HTR-8/SVneo (cell line): ENCODE measurements around the gene MYDGF.
"Not testable (repeated sequence)": the region's sequence is repeated elsewhere in the genome, so short reads cannot be mapped to it uniquely, and the experiment has no call there.

Source experiments
- DNase-seq: peaks from one replicate; pipeline ENCODE4 v3.0.0; 2011; ENCODE audit warnings: low spot score, mixed read lengths; ENCODE audit not compliant: insufficient read length
- FAIRE-seq: peaks from 2 replicates; lab custom pipeline; 2011; peaks lifted over from hg19 to GRCh38; lab: Jason Lieb, UNC

Gene MYDGF

DNA sequence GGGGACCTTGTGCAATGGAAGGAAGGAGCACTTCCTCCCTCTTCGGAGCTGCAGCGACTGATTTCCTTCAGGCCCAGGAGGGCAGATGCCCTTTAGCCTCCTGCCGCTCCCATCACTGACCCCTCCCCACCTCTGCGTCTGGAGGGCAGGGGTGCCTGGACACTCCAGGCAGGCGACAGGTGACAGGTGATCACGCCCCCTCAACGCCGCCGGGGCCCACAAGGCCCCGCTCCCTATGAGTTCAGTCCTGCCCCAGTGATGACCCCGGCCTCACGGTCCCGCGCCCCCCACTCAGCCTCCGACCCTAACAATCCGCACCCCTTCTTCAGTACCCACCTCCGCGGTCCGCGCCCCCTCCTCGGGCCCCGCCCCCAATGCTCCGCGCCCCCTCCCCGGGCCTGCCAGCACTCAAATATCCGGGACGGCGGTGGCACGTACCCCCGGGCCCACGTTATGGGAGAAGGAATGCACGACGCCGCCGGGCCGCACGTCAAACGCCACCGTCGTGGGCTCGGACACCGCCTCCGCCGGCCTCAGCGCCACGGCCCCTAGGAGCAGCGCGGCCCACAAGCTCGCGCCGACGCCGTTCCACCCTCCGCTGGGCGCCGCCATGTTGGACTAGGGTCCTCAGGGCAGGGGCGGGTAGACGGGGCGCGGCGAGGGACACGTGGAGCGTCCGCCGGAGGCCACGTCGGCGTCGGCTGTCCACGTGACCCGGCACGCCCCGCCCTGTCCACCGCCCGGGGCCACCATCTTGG is at the start of gene MYDGF:
Gene MYDGF, minus strand, starts transcription at position 620 of the 758 bp plus-strand sequence. Its CDS starts 8 bp downstream, at position 612.
- DNase-seq (peak; percentile 93), FAIRE-seq (peak; percentile 79)

DNA sequence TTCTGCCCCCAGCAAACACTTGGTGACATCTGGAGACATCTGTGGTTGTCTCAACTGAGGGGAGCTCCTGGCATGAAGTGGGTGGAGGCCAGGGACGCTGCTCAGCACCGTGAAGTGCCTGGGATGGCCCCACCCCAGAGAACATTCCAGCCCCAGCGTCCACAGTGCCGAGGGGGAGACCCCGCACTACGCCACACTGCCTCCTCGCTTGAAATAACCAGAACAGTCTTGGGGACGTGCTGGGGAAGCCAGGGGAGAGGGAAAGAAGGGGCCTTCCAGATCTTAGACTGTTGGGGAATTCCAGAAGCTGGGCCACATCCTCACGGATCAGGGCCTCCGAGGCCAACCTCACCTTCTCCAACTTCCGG is 49.3 kb upstream of the MYDGF start:
- FAIRE-seq: no peak
- no peak for DNase-seq

DNA sequence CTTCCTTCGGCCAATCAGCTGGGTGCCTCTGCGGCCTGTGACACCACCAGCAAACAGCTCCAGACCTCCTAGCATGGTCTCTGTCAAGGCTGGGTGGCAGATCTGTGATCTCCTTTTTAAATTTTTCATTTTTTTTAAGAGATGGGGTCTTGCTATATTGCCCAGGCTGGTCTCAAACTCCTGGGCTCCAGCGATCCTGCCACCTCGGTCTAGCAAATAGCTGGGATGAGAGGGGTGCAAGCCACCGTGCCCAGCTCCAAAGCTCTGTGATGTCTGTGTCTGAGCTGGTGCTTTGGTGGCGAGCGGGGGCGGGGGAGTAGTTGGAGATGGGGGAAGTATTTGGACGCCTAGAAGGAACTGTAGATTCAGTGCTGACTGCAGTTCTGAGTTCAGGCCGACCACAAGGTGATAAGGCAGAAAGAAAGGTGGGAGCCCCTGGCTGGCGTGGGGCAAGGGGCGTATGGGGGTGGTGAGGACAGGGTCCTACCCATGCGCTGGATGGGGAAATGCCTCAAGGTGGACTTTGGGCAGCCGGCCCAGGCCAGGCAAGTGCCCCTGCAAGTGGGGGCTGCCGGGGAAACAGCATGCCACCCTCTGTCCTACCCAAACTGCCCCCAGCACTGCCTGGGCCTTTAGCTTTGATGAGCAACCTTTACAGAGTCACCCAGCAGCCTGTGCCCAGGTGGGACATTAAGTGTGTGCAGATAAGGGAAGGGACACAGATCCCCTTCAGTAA is 48.0 kb upstream of the MYDGF start:
- FAIRE-seq (no peak), DNase-seq (no peak)

DNA sequence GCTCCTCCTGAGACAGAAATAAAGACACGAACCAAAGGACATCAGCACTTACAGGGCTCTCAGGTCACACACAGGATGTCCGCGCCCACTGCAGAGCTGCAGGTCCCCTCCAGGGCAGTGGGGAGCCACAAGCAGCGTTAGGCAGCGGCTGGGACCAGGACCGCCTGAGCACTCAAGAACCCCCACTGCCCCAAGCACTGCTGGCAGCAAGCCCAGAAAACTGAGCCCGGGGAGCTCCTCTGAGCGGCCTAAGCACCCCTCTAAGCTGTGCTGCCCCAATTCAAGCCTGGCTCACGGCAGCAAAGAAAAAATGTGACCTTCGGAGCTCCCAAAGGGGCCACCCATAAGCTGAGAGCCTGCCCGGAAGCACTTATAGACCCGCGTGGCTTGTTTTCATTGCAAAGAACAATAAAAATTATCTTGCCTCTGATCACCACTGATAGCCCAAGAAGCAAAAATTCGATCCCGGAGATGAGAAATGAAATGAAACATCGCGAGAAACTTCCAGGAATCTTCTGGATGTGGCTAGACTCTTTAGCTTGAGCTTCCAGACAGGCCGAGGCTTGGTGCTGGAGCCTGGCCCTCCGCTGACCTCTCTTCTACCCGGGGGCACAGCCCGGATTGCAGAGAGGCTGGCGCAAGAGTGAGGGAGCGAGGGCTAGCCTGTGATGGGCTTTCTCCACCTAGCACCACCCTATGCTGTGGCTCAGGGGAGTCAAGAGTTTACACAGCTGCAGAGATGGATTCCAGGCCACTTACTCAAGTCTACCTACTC is 47.2 kb upstream of the MYDGF start:
- FAIRE-seq (peak; percentile 69), DNase-seq (peak; percentile 65)

DNA sequence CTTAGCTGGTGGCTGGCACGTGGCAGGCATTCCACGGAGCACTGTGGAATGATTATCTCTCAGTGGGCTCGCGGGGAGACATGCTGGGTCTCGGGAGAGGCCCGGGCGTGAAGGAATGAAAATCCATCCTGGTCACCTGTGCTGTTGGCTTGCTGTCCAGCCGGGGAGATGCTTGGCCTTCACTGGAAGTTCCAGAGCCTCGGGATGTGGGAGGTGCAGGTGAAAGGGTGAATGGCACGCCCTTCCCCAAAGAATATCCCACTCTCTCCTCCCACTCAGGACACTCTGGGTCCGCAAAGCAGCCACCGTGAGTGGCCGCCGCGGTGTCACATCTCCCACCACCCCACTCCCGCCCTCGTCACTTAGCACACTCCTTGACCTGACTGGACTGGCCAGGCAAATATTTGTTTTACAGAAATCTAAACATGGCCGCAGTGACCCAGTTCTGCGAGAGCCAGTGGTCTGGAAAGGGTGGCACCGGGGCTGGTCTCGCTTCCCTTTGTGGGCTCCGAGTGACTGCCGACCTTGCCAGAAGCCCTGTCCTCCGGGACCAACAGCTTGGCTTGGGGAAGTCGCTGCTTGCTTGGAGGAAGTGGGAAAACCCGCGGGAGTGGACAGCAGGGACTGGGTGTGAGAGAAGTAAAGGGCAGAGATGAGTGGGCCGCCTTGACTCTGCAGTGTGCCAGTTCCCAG is 45.5 kb upstream of the MYDGF start:
- no peak for DNase-seq
- FAIRE-seq: no peak

DNA sequence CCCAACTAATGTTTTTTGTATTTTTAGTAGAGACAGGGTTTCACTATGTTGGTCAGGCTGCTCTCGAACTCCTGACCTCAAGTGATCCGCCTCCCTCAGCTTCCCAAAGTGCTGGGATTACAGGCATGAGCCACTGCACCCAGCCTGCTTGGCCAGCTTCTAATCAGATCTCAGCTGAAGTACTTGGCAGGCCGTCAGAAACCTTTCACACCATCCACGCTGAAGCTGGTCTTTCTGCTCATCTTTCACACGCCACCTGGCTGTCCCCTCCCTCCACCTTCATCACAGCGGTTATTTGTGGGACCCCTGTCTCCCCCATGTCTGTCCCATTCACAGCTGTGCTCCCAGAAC is 45.0 kb upstream of the MYDGF start:
- not testable (repeated sequence) for DNase-seq, FAIRE-seq

DNA sequence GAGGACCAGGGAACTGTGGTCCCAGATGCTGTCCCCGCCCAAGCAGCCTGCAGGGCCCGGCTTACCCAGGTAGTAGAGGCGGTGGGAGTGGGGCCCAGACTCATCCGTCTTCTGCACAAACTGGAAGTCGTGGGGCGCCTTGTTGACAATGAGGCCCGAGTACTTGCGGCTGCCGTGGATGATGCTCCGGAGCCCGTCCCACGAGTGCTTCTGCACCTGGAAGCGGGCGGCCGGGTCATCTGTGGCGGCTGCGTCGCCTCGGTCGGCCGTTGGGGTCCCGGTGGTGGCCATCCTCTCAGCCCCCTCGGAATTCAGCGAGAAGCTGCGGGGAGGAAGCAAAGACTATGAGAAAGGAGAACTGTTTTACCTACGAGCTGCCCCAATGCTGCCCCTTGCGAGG is 43.9 kb upstream of the MYDGF start:
- FAIRE-seq (no peak), DNase-seq (no peak)

DNA sequence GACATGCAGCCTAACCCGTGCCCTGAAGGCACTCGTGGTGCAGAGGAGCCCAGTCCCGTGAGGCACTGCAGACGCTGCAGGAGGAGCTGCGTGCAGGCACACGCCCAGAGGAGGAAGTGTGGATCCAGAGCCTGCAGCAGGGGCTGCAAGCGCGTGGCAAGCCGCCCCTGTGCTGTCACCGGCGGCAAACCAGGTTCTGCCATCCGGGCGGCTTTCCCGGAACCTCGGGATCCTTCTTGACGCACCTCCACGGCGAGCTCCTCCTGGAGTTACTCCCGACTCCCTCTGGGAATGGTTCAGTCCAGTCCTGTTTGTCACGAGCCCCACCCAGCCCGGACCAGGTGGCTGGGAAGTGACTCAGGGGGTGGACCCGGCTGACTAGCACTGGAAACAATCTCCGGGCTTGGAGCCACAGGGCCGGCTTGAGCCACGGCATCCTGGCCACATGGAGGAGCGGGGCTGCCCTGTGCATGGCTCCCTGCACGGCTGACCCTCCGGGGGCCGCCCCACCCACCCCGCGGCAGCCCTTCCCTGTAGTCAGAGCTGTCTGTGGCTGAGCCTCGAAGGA is 43.3 kb upstream of the MYDGF start:
- FAIRE-seq: peak; percentile 92
- peak; percentile 91 for DNase-seq

DNA sequence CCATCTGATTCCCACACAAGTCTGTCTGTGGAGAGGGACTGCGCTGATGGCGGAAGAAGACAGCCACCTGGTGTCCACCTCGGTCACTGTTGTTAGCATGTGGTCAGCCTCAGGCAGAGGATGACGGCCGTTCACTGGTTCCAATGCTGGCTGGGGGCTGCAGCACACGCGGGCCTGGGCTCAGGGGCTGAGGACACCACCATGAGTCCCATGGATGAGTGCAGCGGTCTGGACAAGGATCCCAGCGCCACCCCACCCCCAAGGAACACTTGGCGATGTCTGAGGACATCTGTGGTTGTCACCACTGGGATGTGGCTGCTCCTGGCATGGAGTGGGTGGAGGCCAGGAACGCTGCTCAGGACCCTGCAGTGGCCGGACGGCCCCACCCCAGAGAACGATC is 42.6 kb upstream of the MYDGF start:
- DNase-seq: no peak
- FAIRE-seq: no peak

DNA sequence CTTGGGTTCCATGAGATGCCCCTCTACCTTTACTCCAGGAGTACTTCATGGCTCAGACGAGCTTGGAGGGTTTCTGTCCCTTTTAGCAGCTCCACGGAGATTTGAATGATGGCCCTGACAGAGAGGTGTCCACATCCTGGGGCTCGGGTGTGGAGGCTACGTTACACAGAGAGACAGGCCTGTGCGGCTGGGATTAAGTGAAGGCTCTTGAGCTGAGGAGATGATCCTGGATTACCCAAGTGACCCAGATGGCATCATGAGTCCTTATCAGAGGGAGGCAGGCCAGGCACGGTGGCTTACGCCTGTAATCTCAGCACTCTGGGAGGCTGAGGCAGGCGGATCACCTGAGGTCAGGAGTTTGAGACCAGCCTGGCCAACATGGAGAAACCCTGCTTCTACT is 41.1 kb upstream of the MYDGF start:
- FAIRE-seq (no peak), DNase-seq (no peak)

DNA sequence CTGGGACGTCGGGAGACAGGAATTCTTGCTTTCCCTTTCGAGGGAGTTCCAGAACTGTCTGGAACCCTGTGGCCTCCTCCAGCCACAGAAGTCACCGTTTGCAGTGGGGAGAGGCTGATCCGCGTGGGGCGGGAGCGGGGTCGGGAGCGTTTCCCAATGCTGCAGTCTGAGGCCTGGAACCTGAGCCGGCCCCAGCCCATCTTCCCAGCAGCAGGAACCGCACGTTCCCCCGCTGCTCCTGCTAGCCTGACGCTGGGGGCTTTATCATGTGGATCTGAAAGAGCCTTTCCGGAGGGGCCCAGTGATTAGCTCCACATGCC is 40.1 kb upstream of the MYDGF start:
- FAIRE-seq (no peak), DNase-seq (no peak)

DNA sequence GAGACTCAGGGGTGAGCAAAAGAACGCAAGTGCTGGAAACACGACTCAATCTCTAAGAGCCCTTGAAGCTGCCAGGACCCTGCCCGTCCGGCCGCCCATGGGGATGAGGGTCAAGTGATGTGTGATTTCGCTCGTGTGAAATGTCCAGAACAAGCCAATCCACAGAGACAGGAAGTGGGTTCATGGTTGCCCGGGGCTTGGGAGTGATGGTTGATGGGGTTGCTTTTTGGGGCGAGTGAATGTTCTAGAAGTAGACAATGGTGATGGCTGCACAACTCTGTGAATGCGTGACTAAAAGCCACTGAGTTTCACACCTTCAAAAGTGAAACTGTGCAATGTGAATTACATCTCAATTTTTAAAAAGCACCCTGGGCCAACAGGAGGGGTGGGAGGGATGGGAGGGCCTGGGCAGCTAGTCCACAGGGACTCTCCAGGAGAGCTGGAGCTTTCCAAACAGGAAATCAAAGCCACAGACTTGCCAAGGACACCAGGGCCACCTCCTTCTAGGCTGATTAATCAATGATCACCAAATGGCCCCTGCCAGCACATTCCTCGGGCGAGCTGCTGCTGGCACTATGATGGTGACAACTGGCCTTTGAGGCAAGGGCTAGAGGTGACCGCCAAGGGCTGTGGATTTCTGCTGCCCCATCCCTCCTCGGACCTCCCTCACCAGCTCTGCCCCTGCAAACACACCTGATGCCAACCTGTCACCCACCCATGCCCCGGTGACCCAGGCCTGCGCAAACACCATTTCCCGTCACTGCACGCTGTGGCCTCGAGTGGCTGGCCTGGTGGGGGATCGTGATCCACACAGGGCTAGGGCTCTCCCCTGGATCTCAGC is 39.5 kb upstream of the MYDGF start:
- DNase-seq (no peak), FAIRE-seq (no peak)

DNA sequence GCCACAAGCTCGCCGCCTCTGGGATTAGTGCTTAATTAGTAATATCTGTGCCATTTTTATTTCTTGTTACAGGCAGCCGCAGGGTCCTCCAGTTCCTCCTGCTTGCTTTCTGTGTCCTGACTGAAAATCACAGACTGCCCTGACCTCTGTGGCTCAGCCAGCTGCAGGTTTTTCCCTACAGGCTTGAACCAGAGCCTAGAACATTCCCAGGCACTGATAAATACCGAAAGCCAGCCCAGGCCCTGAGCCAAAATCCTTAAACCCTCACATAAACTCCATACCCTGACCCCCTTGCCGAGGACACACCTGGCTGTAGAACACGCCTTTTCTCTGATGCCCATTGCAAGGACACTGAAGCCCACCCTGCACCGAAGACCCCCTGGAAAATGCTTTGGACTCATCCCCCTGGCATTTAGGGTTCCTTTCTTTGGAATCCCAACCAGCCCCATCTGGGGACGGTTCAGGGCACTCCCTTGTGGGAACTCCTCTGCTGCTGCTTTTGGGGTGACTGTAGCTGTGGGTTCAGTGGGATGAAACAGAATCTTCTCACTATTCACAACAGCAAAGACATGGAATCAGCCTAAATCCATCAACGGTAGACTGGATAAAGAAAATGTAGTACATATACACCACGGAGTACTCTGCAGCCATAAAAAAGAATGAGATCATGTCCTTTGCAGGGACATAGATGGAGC is 38.0 kb upstream of the MYDGF start:
- DNase-seq: no peak

DNA sequence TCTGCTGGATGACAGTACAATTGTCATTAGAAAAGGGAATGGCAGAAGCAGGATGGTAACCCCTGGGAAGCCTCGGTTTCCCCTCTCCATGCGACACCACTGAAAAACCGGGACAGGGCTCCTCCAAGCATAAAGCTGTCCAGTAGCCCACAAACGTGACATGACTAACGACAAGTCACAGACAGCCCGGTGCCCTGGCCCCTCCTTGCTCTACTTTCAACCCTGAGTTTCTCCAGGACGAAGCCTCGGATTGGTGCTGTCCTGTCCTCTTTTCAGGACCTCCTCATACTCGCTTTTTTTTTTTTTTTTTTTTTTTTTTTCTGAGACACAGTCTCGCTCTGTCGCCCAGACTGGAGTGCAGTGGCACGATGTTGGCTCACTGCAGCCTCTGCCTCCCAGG is 37.2 kb upstream of the MYDGF start:
- FAIRE-seq: no peak
- no peak for DNase-seq

More for the DNA sequence above, 38.0 kb upstream of the MYDGF start:
- FAIRE-seq: no peak

DNA sequence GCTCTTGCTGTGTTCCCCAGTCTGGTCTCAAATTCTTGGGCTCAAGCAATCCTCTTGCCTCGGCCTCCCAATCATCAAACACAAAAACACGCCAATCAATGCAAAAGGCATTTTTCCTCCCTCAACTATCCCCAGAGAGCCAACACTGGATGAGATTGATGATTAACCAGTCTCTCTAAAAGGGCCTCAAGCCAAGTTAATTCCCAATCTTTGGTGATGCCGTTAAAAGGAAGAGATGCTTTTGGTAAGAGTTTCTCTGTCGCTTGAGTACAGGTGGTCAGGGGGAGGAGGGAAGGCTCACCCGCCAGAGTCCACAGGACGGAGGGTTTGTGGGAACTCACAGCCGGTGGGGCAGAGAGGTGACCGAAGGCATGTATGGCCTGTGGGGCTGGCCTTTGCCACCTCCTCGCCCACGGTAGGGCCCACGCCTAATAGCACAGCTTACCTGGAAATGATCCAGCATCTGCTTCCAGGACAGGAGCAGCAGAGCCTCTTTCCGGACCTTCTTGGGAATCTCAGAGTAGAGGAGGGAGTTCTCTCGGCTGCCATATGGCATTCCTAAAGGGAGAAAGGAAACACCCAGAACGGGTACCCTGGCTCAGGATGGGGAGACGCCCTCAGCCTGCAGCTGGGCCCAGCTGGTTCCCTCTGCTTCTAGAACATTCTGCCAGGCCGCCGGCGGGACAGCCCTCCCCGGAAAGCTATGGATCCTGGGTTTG is 35.4 kb upstream of the MYDGF start:
- no peak for DNase-seq
- FAIRE-seq: no peak

DNA sequence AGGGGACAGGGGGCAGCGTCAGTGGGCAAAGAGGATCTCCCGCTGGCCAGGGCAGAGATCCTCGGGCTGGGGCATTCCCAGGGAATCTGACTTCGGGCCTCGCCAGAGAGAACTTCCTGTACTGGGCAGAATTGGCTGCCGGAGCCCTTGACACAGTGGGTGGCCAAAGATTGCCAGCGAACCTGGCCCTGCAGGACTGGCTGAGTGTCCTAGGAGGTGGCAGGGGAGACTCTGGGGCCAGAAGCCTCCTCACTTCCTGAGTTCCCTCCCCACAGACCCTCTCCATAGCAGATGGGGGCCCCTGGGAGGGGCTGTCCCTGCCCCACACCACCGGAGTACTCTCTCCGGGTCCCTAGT is 34.2 kb upstream of the MYDGF start:
- FAIRE-seq: no peak
- DNase-seq: no peak

DNA sequence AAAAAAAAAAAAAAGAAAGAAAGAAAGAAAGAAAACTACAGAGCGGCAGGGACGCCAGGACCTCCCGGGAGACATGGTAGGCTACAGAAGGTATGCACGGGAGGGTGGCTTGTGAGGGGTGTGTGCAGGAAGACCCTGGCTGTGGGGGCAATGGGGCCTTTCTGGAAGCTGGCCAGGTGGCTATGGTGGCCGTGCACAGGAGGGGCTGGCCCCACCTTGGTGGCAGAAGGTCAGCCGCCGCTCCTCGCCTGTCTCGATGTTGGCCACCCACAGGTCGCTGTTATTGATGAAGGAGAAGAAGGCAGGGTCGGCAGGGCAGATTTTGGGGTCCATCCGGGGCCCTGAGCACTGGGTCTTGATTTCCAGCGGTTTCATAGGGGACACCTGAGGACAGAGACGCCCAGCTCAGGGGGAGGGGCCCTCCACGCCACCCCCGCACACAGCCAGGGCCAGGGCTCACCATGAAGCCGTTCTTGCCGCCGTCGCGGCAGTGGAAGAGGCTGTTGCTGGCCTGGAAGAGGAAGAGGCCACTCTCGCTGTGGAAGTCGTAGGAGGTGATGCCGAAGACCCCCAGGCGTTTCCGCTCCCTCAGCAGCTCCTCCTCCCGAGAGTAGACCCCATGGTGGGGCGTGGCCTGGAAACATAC is 33.7 kb upstream of the MYDGF start:
- no peak for DNase-seq
- FAIRE-seq: no peak

DNA sequence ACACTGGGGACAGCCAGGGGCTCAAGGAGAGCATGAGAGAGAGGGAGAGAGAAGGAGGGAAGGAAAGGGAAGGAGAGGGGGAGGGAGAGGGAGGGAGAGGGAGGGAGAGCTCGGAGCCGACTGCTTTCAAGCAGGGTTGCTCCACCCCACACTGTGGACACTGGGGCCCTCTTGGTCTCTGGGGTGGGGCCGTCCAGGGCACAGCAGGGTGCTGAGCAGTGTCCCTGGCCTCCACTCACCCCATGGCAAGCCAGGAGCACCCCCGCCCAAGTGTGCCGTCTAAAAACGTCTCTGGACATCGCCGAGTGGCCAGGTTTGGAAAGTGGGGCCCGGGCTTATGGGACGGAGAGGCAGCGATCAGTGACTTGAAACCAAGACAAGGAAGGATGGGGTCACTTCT is 32.6 kb upstream of the MYDGF start:
- FAIRE-seq (no peak), DNase-seq (no peak)
